GM18502 (cell line): ENCODE data around the gene CDK18.

ENCODE experiments used
- ATAC-seq: cut with Tn5 transposase; IDR thresholded peaks from one replicate; pipeline ENCODE4 v1.9.1; 2021; ENCODE audit warnings: mild to moderate bottlenecking; ENCODE audit not compliant: unreplicated experiment, poor library complexity

Gene CDK18

DNA sequence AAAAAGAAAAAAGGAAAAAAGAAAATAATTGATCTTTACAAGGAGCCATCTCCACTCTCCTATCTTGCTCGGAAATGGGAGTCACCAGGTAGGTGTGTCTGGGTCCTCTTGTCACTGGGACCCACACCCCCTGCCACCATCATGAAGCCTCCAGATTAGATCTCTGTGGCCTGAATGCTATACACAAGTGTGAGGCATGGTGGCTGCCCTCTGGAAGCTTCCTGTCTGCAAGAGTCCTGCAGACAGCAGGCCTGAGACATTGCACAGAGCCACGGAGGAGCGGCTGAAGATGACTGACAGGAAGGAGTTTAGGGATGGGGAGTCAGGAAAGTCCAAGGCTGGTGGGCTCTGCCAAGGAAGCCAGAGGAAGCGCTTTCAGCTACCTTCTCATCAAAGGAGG lies 16.2 kb downstream of the CDK18 start:
- no peak for ATAC-seq

GRCh38 chr1:205521686-205522085 lies 17.2 kb downstream of the CDK18 start:
- no peak for ATAC-seq

DNA sequence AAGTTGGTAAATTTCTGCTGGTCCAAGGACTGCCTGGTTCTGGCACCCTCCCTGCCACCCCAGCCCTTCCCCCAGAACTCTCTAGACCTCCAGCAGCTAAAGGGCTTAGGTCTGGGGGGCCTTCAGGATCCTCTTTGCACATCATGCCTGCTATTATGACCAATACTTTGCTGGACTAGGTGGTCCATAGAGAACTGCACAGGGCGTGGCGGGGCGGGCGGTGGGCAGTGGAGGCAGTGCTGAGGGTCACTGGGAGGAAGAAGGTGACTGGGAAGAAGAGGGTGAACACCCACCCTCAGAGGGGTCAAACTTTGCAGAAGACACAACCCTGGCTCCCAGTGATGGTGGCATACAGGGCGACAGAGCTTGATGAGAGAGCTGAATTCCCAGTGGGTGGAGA lies 18.2 kb downstream of the CDK18 start:
- ATAC-seq: no peak

- ATAC-seq: no peak
Measured at GRCh38 chr1:205523261-205523890, 18.9 kb downstream of the CDK18 start.

DNA sequence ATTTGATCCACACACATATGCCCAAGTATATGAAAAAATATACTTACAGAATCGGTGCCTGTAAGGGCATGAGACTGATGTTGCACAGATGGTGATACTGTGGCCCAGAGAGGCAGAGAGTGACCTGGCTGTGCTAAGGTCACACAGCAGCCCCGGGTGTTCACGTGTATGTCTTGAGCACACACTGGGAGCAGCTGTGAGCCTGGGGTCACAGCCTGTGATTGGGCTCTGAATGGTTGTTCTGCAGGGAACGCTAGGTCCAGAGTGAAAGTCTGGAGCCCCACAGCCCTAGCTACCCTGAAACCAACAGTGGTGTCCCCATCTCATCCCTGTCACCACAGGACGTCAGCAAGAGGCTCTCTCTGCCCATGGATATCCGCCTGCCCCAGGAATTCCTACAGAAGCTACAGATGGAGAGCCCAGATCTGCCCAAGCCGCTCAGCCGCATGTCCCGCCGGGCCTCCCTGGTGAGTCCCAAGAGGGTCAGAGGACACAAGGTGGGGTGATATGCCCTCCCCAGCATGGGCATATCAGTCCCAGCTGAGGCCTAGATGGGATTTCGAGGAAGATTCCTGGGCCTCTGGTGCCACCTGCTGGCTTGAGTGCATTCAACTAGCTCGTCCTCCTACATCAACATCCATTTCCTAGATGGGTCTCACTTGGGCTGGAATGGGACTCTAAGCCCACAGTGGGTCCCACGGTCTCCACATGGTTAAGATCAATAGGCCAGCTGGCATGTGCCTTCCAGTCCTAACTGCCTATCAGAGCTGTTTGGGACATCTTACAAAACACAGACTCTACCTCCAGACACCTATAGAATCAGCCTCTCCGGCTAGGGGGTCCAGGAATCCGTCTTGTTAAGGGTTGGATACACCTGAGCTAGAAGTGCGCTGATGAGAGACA lies 19.7 kb downstream of the CDK18 start:
- ATAC-seq: no peak

DNA sequence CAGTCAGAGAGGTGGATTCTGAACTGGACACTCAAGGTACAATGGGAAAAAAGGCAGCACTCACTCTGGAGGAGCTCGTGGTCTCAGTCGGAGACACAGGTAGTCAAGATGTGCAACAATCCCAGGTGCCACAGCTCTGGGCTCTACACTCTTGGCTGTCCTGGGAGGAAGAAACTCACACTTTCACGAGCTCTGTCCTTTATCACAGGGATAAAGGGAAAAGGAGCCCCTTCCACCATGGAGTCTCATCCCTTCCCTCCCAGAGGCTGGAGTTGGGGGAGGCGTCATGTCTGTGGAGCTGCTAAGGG lies 20.3 kb downstream of the CDK18 start:
- ATAC-seq: no peak

GRCh38 chr1:205525495-205526285 lies 21.2 kb downstream of the CDK18 start:
- ATAC-seq: no peak

GRCh38 chr1:205526431-205526830 lies 22.0 kb downstream of the CDK18 start:
- no peak for ATAC-seq

DNA sequence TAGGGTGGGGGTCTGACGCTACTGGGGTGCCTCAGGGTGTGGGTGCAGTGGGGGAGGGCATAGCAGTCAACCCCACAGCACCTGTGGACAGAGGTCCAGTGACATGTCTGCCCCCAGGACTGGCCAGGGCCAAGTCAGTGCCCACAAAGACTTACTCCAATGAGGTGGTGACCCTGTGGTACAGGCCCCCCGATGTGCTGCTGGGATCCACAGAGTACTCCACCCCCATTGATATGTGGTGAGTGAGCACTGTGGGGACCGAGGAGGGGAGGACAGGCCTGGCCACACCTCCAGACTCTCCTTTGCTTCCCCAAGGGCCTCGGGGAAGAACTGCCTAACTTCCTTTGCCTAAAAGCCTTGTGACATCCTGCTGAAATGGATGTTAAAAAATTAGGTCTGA lies 23.5 kb downstream of the CDK18 start:
- no peak for ATAC-seq

- no peak for ATAC-seq
Measured at GRCh38 chr1:205528446-205528886, 24.0 kb downstream of the CDK18 start.

DNA sequence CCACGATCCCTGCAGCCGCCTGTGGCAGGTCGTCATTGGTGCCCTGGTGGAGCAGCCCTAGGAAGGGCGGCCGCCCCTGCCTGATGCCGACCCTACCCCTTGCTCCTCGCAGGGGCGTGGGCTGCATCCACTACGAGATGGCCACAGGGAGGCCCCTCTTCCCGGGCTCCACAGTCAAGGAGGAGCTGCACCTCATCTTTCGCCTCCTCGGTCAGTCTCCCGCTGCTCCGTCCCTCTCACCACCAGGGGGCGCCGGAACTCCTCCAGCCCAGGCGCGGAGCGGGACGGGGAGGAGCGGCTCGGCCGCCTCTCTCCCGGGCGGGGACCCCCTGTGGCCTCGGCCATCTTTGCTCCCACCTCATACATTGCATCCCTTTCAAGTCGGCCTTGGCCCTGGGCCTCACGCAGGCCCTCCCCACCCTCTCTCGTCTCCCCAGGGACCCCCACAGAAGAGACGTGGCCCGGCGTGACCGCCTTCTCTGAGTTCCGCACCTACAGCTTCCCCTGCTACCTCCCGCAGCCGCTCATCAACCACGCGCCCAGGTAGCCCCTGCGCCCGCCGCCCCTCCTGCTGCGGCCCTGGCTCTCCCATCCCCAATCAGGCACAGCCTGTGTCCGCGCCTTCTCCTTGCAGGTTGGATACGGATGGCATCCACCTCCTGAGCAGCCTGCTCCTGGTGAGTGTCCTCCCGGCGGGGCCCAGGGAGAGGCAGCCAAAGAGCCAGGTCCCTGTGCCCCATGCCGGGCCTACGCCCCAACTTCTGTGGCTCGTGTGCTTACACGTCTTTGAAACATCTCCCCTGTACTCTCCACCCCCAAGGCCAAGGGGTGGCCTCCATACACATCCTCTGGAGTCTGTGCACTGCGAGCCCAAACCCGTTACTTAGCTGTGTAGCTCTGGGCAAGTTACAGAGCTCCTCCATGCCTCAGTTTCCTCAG lies 24.7 kb downstream of the CDK18 start:
- peak; percentile 58 for ATAC-seq

DNA sequence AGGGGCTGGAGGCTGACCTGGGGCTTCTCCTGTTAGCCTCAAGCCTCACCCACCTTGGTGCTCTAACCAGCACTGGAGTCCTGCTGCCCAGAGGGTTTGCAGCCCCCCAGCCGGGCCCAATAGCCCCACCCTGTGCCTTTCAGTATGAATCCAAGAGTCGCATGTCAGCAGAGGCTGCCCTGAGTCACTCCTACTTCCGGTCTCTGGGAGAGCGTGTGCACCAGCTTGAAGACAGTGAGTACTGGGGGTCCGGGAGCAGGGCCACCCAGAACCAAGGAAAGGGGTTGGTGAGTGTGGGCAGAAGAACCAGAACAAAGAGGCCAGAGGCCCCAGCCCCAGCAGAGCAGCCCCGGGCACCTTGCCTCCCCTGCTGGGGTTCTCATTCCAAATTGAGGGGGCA lies 25.6 kb downstream of the CDK18 start:
- ATAC-seq: no peak

- ATAC-seq: no peak
Measured at GRCh38 chr1:205531191-205532025, 26.9 kb downstream of the CDK18 start.

DNA sequence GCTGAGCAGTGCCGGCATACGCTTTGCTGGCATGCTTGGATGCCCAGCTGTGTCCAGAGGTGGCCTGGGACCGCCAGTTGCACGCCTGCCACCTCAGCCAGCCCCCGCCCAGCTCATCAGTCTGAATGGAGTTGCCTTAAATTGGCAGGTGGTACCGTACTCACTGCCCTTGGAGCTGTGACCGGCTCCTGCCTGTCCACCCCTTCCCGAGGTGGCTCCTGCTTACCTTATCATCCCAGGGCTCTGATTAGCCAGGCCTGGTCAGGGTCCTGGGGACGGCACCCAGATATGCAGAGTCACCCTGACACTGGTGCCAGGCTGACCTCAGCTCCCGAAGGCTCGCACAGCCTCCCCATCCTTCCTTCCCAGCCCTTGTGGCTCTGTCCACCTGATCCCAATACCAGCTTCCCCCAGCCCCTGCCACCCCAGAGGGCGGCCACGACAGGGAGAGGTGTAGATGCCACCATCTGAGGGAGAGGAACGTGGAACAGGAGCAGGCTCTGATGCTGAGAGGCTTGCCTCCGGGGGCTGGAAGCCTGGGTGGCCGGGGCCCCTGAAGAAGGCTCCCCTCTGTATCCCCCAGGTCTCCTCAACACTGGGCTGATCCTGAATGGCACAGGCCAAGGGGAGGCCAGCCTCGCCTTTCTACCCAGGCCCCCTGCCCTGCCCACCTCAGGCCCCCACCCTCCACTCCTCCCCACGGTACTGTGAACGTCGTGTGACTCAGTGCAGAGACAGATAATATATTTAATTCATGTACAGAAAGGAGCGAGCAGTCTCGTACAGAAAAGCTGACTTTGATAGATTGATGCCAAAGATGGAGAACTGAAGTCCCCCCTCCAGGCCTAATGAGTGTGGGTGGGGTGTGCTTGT lies 27.8 kb downstream of the CDK18 start:
- no peak for ATAC-seq

DNA sequence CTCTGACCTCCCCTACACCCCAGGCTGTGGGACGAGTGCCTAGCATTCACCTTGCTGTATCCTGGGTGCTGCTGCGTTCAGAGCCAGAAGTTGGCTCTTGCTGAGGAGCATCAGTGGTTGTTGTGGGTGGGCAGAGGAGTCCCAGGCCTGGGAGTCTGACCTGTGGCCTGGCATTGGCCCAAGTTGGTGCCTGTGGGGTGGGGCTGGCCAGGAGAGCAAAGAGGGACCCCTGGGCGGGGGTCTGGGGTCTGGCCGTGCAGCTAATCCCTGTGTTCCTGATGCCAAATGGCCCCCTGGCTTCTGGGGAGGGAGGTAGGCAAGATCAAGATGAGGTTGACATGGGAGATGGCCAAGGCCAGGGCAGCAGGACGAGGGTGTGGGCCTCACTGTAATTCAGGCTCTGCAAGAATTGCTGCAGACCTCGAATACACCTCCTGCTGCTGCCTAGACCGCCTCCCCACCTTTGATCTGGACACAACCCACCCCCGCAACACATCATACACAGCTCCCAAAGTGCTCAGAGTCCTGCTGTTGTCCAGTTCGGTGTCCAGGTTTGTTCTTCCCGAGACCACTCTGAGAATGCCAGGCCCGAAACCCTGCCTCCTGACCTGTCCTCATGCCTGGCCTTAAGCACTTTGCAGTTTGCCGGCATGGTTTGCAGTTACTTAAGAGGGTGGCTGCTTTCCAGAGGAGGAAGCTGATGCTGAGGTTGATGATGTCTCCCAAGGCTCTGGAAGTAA lies 28.7 kb downstream of the CDK18 start:
- ATAC-seq: no peak

- no peak for ATAC-seq
Measured at GRCh38 chr1:205533748-205534443, 29.4 kb downstream of the CDK18 start.

- ATAC-seq: no peak
Measured at GRCh38 chr1:205534444-205534985, 30.0 kb downstream of the CDK18 start.
